ENCODE measurements around the gene VWF. TPM values are rescaled to one million over a fixed set of nuclear protein-coding genes. Genes with fewer than 3 reads are reported as not detected.

The VWF gene
- total and polyA plus RNA-seq, 2 donors (not counting 3 experiments of a cell fraction or from before 2014, with no cell fraction given), result 1,041 to 2,328 TPM

- TF ChIP-seq GATA2 (IDR thresholded peaks at IDR 0.05; ENCODE audit: insufficient read depth, insufficient read length, low read depth, low read length), result no peak
- peak; percentile 71 for TF ChIP-seq JUN (IDR thresholded peaks at IDR 0.05; ENCODE audit: borderline replicate concordance, insufficient read depth, insufficient read length, low read depth)
- no peak overlapping the region for H3K4me3 ChIP-seq (replicated peaks in 1 of 3; ENCODE audit: insufficient read depth in 1 of 3, low read depth in 1 of 3, low read length in 3 of 3)
- no peak overlapping the region for H2AFZ ChIP-seq (ENCODE audit: low read depth, low read length)
- H3K36me3 ChIP-seq (ENCODE audit: control insufficient read depth in 2 of 2, extremely low read depth in 1 of 2, insufficient read depth in 2 of 2, low read length in 2 of 2), result peaks cover 27 to 37% of the 10 kb centered on the region in 2 experiments
- peak overlapping the region; percentile 55 for H3K9ac ChIP-seq (replicated peaks; ENCODE audit: extremely low read depth, insufficient read depth, low read length)
- peaks cover 60% of the 10 kb centered on the region for H3K4me1 ChIP-seq (ENCODE audit: control insufficient read depth, extremely low read depth, insufficient read depth, low read length)
- CTCF ChIA-PET, result interaction anchor here (0.6 to 1.8 kb wide), 10 partner anchors 8 to 111 kb away, joined by 3 to 8 read pairs (median 4); no protein-coding TSS in a partner anchor
- intact Hi-C loops (cut with micrococcal nuclease) (loop anchor here (1.0 kb wide), 1 partner anchor 9 kb away; no protein-coding TSS in a partner anchor), dilution Hi-C loops (cut with MboI; ENCODE audit: extremely low pct_ligation_motif_present, low sequenced_read_pairs) (no loop called here)
- POLR2A ChIA-PET, result interaction anchor here (1.2 to 1.4 kb wide), 2 partner anchors 12 to 34 kb away, joined by 4 read pairs; no protein-coding TSS in a partner anchor
- peaks cover 31% of the 10 kb centered on the region for H3K79me2 ChIP-seq (ENCODE audit: control insufficient read depth, insufficient read depth, low read length)
- H3K9me1 ChIP-seq (replicated peaks; ENCODE audit: control insufficient read depth, extremely low read depth, insufficient read depth, low read length), result no peaks in the 10 kb centered on the region
- no peaks in the 10 kb centered on the region for H3K9me3 ChIP-seq (replicated peaks; ENCODE audit: control insufficient read depth, insufficient read depth, low read length)
- no TSS peak for BruUV-seq (replicated peaks)
- FAIRE-seq, result peak; percentile 82
- peak overlapping the region; percentile 85 for H3K27ac ChIP-seq (ENCODE audit: insufficient read depth, low read depth, low read length)
- no peaks in the 10 kb centered on the region for H3K27me3 ChIP-seq (ENCODE audit: control insufficient read depth in 2 of 2, insufficient read depth in 2 of 2, low read length in 2 of 2)
- peak overlapping the region; percentile 6 for H3K4me2 ChIP-seq (ENCODE audit: insufficient read depth, low read length)
- no peaks in the 10 kb centered on the region for H4K20me1 ChIP-seq (replicated peaks; ENCODE audit: control insufficient read depth, extremely low read depth, insufficient read depth, low read length)
- DNase-seq (ENCODE audit: low read depth, low spot score), result peak; percentile 63
These were observed 40.1 kb downstream of the VWF start for GRCh38 chr12:6084261-6084968.

- TF ChIP-seq MAX (IDR thresholded peaks at IDR 0.05; ENCODE audit: insufficient read depth, insufficient read length), result no peak
- no peak for TF ChIP-seq GATA2 (IDR thresholded peaks at IDR 0.05; ENCODE audit: insufficient read depth, insufficient read length, low read depth, low read length)
- no peak for TF ChIP-seq POLR2AphosphoS5 (IDR thresholded peaks at IDR 0.05; ENCODE audit: insufficient read depth, low read depth, low read length)
- no peak for TF ChIP-seq CTCF (IDR thresholded peaks at IDR 0.05; ENCODE audit: extremely low read depth in 1 of 2, insufficient read depth in 1 of 2, low read depth in 1 of 2, low read length in 2 of 2)
- TF ChIP-seq FOS (IDR thresholded peaks at IDR 0.05; ENCODE audit: borderline replicate concordance, insufficient read depth, low read length), result no peak
- intact Hi-C loops (cut with micrococcal nuclease) (no loop called here), dilution Hi-C loops (cut with MboI; ENCODE audit: extremely low pct_ligation_motif_present, low sequenced_read_pairs) (no loop called here)
- no TSS peak for BruUV-seq (replicated peaks)
- CTCF ChIA-PET, result interaction anchor here (0.8 to 1.8 kb wide), 4 partner anchors 8 to 112 kb away, joined by 3 to 8 read pairs (median 5); no protein-coding TSS in a partner anchor
- no peaks in the 10 kb centered on the region for H3K9me1 ChIP-seq (replicated peaks; ENCODE audit: control insufficient read depth, extremely low read depth, insufficient read depth, low read length)
- no peaks in the 10 kb centered on the region for H3K27me3 ChIP-seq (ENCODE audit: control insufficient read depth in 2 of 2, insufficient read depth in 2 of 2, low read length in 2 of 2)
- peaks cover 58% of the 10 kb centered on the region for H3K4me1 ChIP-seq (ENCODE audit: control insufficient read depth, extremely low read depth, insufficient read depth, low read length)
- no peak overlapping the region for H3K4me2 ChIP-seq (ENCODE audit: insufficient read depth, low read length)
- no peaks in the 10 kb centered on the region for H4K20me1 ChIP-seq (replicated peaks; ENCODE audit: control insufficient read depth, extremely low read depth, insufficient read depth, low read length)
- POLR2A ChIA-PET, result no interaction called here
- H3K27ac ChIP-seq (ENCODE audit: insufficient read depth, low read depth, low read length), result peak overlapping the region; percentile 85
- H3K4me3 ChIP-seq (replicated peaks in 1 of 3; ENCODE audit: insufficient read depth in 1 of 3, low read depth in 1 of 3, low read length in 3 of 3), result no peak overlapping the region
- DNase-seq (ENCODE audit: low read depth, low spot score), result no peak
- peaks cover 30 to 35% of the 10 kb centered on the region in 2 experiments for H3K36me3 ChIP-seq (ENCODE audit: control insufficient read depth in 2 of 2, extremely low read depth in 1 of 2, insufficient read depth in 2 of 2, low read length in 2 of 2)
- H3K9me3 ChIP-seq (replicated peaks; ENCODE audit: control insufficient read depth, insufficient read depth, low read length), result no peaks in the 10 kb centered on the region
- H2AFZ ChIP-seq (ENCODE audit: low read depth, low read length), result no peak overlapping the region
- no peak overlapping the region for H3K9ac ChIP-seq (replicated peaks; ENCODE audit: extremely low read depth, insufficient read depth, low read length)
- peaks cover 35% of the 10 kb centered on the region for H3K79me2 ChIP-seq (ENCODE audit: control insufficient read depth, insufficient read depth, low read length)
- FAIRE-seq, result no peak
These were observed 40.9 kb downstream of the VWF start for GRCh38 chr12:6083601-6084000.

Measured in endothelial cell of umbilical vein (primary cell).